Mesothelial cell of epicardium (in vitro differentiated cells): ENCODE results near the gene CLIC6. TPM values are rescaled to one million over a fixed set of nuclear protein-coding genes. Genes with fewer than 3 reads are reported as not detected.

ENCODE experiments used
- DNase-seq, 2 experiments: peaks; one replicate each; pipeline ENCODE4 v3.0.0; 2021; ENCODE audit warnings: low spot score in 2 of 2; ENCODE audit not compliant: unreplicated experiment in 2 of 2
- H3K27ac Mint-ChIP-seq: 2 replicates; pipeline ENCODE4 v1.8.0; 2021; ENCODE audit warnings: mixed read lengths
- H3K27me3 Mint-ChIP-seq: 2 replicates; pipeline ENCODE4 v1.8.0; 2021; ENCODE audit warnings: low read depth, mixed read lengths
- H3K36me3 Mint-ChIP-seq: 2 replicates; pipeline ENCODE4 v1.8.0; 2021; ENCODE audit warnings: mixed read lengths
- H3K4me1 Mint-ChIP-seq: 2 replicates; pipeline ENCODE4 v1.8.0; 2021; ENCODE audit warnings: mixed read lengths
- H3K4me3 Mint-ChIP-seq: 2 replicates; pipeline ENCODE4 v1.8.0; 2021; ENCODE audit warnings: mild to moderate bottlenecking, moderate library complexity, mixed read lengths
- H3K9me3 Mint-ChIP-seq: 2 replicates; pipeline ENCODE4 v1.8.0; 2021; ENCODE audit warnings: mixed read lengths
- CTCF ChIP-seq: fragments of 200-600 bp; sonication (generic); IDR thresholded peaks from one replicate; pipeline ENCODE4 v1.5.0; 2021; ENCODE audit warnings: antibody characterized with exemption; ENCODE audit not compliant: unreplicated experiment
- total RNA-seq: library from RNA; stranded (reverse); gene quantifications from 3 replicates; pipeline ENCODE4 v1.2.1, GENCODE V29; 2021

Gene CLIC6
- total RNA-seq, 1 donor from 2014 or later = 1.4 TPM

- Mint-ChIP-seq H3K4me1 (peaks cover 24% of the 10 kb centered on the region), H3K4me3 (no peak overlapping the region), H3K9me3 (no peaks in the 10 kb centered on the region), H3K36me3 (no peaks in the 10 kb centered on the region), H3K27ac (no peak overlapping the region), H3K27me3 (peaks cover 1% of the 10 kb centered on the region)
- no peak for DNase-seq
- no peak for TF ChIP-seq CTCF
Observed at GRCh38 chr21:34702341-34703170, 33.8 kb downstream of the CLIC6 start.

- DNase-seq = no peak
- H3K36me3 Mint-ChIP-seq = no peaks in the 10 kb centered on the region
- no peak overlapping the region for H3K27ac Mint-ChIP-seq
- H3K27me3 Mint-ChIP-seq = peaks cover 1% of the 10 kb centered on the region
- H3K4me3 Mint-ChIP-seq = no peak overlapping the region
- no peak for TF ChIP-seq CTCF
- no peaks in the 10 kb centered on the region for H3K9me3 Mint-ChIP-seq
- H3K4me1 Mint-ChIP-seq = peaks cover 24% of the 10 kb centered on the region
Observed at GRCh38 chr21:34703571-34703970, 34.8 kb downstream of the CLIC6 start.

- H3K4me1 Mint-ChIP-seq = peaks cover 24% of the 10 kb centered on the region
- H3K27ac Mint-ChIP-seq = no peak overlapping the region
- H3K36me3 Mint-ChIP-seq = no peaks in the 10 kb centered on the region
- no peak for TF ChIP-seq CTCF
- H3K27me3 Mint-ChIP-seq = peaks cover 1% of the 10 kb centered on the region
- no peaks in the 10 kb centered on the region for H3K9me3 Mint-ChIP-seq
- DNase-seq = no peak
- H3K4me3 Mint-ChIP-seq = no peak overlapping the region
Observed at GRCh38 chr21:34704119-34704518, 35.3 kb downstream of the CLIC6 start.

- H3K27ac Mint-ChIP-seq = peak overlapping the region; percentile 66
- peaks cover 24% of the 10 kb centered on the region for H3K4me1 Mint-ChIP-seq
- TF ChIP-seq CTCF = no peak
- H3K4me3 Mint-ChIP-seq = no peak overlapping the region
- no peaks in the 10 kb centered on the region for H3K9me3 Mint-ChIP-seq
- H3K36me3 Mint-ChIP-seq = no peaks in the 10 kb centered on the region
- peaks cover 1% of the 10 kb centered on the region for H3K27me3 Mint-ChIP-seq
- no peak for DNase-seq
Observed at GRCh38 chr21:34705011-34705410, 36.2 kb downstream of the CLIC6 start.

GRCh38 chr21:34706337-34706736, 37.5 kb downstream of the CLIC6 start:
- Mint-ChIP-seq H3K27ac (no peak overlapping the region), H3K4me1 (peaks cover 24% of the 10 kb centered on the region), H3K27me3 (peaks cover 1% of the 10 kb centered on the region), H3K4me3 (no peak overlapping the region), H3K36me3 (no peaks in the 10 kb centered on the region), H3K9me3 (no peaks in the 10 kb centered on the region)
- DNase-seq = no peak
- no peak for TF ChIP-seq CTCF
